GM19193 (cell line): ENCODE measurements around the gene COQ2.

Source experiments
- POLR2A ChIP-seq: IDR thresholded peaks from 4 replicates; pipeline ENCODE4 v1.6.1; 2011; ENCODE audit not compliant: insufficient read depth, insufficient read length; ENCODE audit errors: extremely low read depth

The COQ2 gene

DNA sequence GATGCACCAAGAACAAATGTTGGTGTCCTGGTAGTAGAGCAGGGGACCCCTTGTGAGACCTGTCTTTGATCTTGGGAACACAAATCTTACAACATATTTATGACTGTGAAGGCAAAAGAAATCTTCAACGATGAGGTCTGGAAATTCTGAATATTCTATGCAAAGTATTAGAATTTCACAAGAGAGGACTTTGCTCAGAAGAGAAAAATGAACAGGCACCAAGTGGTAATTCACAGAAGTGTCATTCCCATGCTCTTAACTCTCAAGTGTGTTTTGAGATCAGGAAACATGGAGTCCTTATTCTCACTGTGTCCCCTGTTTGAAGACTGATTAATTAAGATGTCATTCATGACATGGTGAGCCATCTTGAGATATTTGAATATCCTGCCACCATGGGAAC lies 52.5 kb downstream of the COQ2 start:
- TF ChIP-seq POLR2A, result no peak

DNA sequence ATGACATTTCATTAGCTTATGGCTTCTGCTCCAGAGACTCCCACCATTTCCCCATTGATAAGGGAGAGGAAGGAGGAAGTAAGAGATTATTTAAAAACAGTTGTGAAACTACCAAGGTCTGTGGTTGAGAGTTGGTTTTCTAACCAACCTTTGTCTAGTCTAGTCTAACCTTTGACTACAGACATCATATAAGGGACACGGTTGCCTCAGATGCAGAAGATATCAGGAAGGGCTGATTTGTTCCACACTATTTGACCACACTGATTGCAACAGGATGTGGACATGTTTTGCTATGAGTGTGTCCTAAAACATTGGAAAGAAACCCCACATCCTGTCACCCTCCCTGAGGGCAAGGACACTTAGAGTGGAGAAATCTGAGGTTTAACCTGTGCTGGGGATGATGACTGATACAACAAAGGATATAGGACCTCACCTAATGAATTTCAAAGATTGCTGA lies 53.0 kb downstream of the COQ2 start:
- no peak for TF ChIP-seq POLR2A

DNA sequence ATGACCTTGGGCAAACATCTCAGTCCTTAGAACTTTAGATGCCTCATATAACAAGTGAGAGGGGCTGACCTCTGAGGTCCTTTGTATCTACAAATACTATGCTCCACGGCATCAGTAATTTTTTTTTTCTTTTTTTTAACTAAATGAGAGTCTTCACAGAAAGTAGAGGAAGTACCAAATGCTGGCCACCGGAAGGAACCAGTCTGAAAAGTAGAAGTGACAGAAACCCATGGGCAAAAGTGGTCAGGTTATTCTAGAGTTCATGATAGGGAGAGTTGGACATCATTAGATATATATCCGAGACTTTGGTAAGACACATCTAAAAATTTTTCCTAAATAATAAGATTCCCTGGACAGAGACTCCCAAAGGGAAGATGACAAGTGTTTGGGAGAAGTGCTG lies 53.7 kb downstream of the COQ2 start:
- no peak for TF ChIP-seq POLR2A

DNA sequence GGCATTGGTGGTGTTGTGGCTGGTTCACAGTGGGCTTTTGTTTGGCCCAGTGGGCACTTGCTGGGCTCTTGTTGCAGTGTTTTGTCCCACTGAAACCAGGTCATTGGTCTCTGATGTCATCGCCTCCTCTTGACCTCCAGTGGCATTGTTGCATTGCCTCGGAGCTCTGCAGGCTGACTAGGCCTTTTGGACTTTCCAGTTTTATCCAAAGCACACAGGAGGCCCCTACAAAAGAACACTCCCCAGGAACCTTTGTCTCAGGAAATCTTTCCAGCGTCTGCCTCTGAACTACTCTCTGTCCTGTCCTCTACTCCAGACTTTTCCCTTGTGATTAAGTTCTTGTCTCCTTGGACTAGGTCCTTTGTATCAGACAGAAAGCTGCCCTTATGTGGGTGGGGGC lies 54.8 kb downstream of the COQ2 start:
- no peak for TF ChIP-seq POLR2A

DNA sequence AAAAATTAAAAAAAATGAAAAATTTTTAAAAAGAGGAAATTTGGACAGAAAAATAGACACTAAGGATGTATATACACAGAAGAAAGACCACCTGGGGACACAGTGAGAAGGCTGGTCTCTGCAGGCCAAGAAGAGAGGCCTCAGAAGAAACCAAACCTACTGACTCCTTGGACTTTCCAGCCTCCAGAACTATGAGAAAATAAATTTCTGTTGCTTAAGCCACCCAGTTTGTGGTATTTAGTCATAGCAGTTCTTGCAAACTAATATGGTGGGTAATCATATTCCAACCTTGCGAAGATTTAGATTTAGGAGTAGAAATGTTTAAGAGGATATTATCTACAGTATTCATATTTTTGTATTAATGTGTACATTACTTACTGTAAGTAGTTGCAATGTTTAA lies 56.4 kb downstream of the COQ2 start:
- no peak for TF ChIP-seq POLR2A

DNA sequence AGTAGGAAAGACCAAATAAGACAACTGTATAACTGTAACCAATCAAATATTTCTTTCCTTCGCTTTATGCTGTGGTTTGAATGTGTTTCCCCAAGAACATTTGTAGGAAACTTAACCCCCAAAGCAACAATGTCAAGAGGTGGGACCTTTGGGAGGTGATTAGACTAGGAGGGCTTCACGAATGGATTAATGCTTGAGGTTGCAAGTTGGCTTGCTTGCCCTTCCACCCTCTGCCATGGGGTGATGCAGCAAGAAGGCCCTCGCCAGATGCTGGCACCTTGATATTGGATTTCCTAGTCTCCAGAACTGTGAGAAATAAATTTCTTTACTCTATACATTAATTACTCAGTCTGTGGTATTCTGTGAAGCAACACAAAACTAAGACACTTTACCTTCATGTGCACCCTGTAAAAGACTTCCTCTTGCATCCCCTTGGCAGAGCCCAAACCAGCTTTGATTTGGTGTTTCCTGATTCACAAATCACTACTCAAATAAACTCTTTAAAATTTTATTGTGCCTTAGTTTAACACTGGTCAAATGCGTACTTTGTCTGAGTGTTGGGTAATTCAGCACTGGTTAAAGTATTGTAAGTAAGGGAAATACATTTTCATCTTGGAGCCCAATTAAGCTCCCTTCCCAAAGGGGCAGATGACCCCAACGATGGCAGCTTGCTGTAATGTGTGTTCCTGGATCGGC lies 59.9 kb downstream of the COQ2 start:
- TF ChIP-seq POLR2A, result no peak

DNA sequence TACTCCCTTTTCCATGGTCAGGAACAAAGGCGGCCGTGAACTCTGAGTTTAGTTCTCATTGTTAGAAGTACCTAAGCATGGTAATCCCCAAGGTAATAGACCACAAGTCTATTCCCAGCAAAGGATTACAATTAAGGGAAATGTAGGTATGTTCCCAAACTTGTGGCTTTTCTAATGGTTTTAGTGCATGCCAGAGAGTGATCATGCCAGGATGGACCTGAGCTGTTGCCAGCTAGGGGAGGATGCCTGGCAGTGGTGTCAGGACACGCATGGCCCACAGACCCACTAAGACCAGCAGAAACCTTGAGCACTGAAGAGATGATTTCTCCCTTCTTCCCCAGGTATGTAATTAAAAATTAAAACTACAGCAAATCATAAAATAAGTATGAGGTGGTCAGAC lies 60.8 kb downstream of the COQ2 start:
- TF ChIP-seq POLR2A, result no peak

DNA sequence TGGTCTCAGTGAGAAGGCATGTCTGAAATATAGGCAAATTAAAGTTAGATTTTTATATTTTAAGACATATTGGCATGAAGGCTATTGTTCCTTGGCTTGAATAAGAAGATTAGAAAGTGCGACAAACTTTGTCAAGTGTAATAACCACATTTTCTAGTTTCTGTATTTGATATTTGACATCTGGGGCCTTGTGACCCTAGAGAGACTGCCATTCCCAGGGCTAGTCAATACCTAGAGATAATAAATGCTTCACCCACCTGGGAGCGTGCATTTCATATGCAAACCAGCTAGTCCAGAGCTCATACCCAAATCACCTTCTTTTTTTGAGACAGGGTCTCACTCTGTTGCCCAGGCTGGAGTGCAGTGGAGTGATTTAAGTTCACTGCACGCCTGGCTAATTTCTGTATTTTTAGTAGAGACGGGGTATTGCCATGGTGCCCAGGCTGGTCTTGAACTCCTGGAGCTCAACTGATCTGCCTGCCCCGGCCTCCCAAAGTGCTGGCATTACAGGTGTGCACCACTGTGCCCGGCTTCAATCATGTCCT lies 62.6 kb downstream of the COQ2 start:
- no peak for TF ChIP-seq POLR2A

DNA sequence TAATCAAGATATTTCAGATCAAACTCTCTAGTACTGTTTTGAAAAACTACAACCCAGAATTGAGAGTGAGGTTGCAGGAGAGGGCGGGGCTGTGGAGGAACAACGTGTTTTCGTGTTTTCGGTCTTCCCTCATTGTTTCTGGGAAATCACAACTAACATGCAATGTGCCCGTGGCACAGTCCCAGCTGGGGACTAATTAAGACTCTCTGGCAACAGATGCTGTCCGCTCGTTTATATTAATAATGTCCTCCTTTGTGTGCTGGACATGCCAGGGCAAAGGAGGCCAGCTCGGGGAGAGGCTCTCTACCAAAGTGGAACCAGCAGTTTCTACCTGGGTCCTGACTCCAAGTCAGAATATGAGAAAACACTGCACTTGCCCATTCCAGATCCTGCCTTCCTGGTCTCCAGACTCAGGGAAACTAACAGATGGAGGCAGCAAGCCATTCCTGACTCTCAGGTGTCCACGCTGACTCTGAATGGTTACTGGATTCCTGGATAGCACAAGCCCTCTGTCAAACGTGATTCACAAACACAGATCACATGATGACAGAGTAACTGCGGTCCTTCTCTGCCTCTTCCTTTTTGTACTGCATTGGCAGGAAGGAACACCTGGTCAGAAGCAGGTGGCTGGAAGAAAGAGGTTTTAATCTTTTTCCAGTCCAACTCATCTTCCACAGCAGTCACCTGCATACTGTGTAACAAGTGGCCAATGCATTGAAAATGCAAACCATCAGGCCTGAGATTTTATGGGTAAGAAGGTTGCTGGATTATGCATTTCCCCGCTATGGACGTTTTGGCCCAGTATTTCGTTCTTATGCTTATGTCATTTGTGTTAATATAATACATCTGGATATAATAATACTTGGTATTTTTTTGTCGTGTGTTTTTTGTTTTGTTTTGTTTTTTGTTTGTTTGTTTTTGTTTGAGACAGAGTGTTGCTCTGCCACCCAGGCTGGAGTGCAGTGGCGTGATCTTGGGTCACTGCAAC lies 65.0 kb downstream of the COQ2 start:
- peak; percentile 36 for TF ChIP-seq POLR2A

DNA sequence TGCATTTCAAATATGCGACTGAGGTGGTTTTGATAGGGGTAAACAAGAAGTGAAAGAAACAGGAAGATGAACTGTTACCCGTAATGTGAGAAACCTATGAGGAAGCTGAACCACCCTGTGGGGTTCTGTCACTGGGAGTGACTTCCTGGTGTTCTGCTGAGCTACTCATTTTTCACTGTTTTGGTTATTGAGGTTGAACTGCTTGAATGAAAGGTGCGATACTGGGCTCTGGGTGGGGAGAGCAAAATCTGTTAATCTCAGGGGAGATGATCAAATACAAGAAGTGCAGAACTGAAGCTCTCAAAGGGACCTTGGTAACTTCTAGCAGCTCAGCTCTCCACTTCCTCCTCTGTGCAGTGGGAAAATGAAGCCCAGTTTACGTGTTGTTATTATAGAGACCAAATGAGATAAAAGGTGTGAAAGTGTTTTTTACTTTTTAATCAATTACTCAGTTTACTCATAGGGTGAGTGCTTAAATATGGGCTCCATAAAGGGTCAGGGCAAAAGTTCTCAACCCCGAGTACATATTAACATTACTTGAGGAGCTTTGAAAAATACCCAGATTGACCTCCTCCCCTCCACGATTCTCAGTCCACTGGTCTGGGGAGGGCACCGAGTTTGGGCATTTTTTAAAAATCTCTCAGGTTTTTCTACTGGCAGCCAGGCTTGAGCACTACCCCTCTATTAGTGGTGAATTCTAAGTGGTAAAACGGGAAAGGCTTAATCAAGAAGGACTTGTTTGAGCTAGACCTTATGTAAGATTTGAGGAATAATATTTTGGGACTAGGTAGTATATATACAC lies 66.7 kb downstream of the COQ2 start:
- no peak for TF ChIP-seq POLR2A

DNA sequence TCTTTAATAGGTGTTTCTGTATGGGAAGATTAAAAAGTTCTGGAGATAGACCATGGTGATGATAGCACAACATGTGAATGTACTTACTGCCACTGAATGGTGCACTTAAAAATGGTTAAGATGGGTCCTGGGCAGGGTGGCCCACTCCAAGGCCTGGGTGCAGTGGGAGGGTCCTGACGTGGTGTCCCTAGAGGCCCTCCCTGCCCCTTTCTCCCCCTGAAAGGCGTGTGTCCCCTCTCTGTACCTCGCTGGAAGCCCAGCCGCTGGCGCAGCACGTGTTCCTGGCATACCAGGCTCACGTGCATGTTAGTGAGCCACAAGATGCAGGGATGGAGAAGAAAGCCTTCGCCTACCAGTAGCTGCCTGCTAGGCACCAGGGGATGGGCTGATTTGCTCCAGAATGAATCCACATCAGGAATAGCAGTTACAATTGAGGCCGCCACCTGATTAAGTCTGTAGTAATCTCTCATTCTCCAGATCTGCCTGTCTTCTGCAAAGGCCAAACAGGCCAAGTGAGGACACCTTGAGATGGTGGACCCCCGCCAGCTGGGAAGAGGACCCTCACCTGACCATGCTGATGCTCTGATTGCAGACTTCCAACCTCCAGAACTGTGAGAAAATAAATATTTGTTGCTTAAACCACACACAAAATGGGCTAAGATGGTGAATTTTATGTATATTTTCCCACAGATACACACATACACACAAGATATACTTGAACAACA lies 67.5 kb downstream of the COQ2 start:
- no peak for TF ChIP-seq POLR2A

DNA sequence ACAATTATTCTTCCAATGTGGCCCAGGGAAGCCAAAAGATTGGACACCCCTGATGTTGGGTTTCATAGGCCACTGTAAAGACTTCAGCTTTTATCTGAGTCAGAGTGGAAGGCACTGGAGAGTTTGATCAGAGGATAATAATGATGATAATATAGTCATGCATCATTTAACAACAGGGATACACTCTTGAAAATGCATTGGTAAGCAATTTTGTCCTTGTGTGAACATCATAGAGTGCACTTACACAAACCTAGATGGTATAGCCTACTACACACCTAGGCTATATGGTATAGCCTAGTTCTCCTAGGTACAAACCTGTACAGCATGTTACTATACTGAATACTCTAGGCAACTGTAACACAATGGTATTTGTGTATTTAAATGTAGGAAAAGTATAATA lies 70.5 kb downstream of the COQ2 start:
- TF ChIP-seq POLR2A, result no peak
